Sciatic nerve (tissue), 2 donors: ENCODE results near the gene RNF224. TPM values are rescaled to one million over a fixed set of nuclear protein-coding genes. Genes with fewer than 3 reads are reported as not detected.

ENCODE experiments used
- ATAC-seq: fragments of 200-7000 bp; cut with Tn5 transposase; one replicate; pipeline ENCODE4 v1.9.1; 2020; ENCODE audit warnings: mild to moderate bottlenecking, moderate library complexity
- DNase-seq: peaks from one replicate; pipeline ENCODE4 v3.0.0-alpha.2; 2020; ENCODE audit warnings: low spot score
- intact Hi-C: fragments of 100-400 bp; cut with DNase I; formaldehyde crosslinking; loops from one replicate; pipeline ENCODE4 v1.14.2; 2022
- total RNA-seq: library from RNA; stranded (reverse); fragmentation: NEBNext Ultra II Directional; extraction: Animal tissue kit (Norgen Biotek cat#: 25700); gene quantifications from one replicate; pipeline ENCODE4 v1.2.1, GENCODE V29; 2021
- donor health status: DM: no; HTN: no; CAD: no.
- donor health status: DM: no; HTN: no; CAD: no.

Gene RNF224
- total RNA-seq, 1 donor from 2014 or later, result not detected

DNA sequence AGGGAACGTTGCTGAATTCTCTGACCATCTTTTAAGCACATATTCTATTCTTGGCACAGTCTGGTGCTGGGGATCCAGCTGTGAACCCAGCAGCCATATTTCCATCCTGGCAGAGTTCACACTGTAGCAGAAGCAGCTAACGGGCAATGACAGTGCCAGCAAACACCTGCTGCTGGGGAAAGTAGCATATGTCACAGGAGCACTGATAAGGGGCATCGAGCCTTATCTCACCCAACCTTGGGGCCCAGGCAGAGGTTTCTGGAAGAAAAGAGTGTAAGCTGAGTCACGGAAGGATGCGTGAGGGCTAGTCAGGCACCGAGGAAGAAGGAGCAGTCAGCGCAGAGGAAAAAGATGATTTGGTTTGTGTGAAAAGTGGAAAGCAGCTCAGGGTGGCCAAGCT is 20.7 kb upstream of the RNF224 start:
- DNase-seq (no peak), ATAC-seq (no peak)
- intact Hi-C loops, result no loop called here

DNA sequence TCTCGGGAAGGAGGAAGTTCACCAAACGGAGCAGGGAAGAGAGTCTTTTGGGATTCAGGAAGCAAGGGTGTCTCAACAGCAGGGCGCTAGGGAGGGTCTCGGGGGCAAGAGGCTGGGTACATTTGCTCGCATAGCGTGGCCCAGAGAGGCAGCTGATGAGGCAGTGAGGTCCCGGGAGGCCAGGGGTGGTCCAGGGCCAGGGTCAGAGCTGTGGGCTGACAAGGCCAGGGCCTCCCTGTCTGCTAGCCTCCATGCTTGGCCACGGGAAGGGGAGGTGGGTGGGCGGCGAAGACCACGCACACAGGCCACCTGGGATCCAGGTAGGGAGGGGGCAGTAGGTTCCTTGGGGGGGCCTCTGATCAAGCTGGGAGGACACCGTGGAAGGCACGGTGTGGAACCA is 15.8 kb upstream of the RNF224 start:
- DNase-seq (no peak), ATAC-seq (no peak)
- intact Hi-C loops, result no loop called here

DNA sequence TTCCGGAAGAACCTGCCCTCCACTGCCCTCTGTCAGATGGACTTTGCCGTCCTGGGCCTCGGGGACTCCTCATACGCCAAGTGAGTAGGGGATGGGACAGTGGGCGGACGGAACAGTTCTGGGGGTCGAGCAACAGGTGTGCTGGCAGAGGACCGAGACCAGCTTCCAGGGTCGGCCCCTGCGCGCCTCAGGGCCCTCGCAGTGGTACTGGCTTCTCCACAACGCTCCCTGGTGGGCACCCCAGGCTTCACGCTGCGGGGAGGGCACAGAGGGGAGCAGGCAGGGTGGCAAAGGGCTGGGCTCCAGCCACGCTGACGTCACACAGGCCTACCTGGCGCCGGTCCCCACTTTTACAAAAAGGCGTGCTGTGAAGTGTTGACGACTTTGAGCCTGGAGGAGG is 14.8 kb upstream of the RNF224 start:
- DNase-seq (no peak), ATAC-seq (no peak)
- intact Hi-C loops, result no loop called here

DNA sequence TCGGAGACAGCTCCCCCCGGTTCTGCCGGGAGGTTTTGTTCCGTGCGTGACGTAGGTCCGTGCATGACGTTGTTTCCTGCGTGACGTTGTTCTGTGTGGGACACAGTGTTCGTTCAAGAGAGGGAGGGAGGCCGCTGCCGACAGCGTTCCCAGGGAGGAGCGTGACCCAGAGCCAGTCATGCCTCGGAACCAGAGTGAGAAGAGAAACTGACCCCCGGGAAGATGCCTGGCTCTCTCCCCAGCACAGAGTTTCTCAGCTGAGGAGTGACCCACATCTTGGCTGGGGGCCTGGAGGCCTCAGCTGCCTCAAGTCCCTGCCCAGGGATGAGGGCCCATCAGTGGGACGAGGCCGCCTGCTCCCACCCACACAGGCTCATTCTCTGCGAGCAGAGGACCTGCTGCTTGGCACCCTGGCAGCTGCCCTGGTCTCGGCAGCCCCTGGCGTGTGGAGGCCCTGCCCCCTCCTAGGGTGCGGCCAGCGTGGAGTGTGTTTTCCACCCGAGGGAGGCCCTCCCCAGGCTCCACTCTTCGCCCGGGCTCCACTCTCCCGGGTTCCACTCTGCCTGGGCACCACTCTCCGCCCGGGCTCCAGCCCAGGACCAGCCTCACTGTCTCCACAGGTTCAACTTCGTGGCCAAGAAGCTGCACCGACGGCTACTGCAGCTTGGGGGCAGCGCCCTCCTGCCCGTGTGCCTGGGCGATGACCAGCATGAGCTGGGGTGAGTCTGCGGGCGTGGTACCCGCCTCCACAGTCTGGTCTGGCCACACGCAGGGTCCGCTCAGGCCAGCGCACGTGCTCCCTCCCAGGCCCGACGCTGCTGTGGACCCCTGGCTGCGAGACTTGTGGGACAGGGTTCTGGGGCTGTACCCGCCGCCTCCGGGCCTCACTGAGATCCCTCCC is 13.9 kb upstream of the RNF224 start:
- intact Hi-C loops, result no loop called here
- ATAC-seq (no peak), DNase-seq (no peak)

DNA sequence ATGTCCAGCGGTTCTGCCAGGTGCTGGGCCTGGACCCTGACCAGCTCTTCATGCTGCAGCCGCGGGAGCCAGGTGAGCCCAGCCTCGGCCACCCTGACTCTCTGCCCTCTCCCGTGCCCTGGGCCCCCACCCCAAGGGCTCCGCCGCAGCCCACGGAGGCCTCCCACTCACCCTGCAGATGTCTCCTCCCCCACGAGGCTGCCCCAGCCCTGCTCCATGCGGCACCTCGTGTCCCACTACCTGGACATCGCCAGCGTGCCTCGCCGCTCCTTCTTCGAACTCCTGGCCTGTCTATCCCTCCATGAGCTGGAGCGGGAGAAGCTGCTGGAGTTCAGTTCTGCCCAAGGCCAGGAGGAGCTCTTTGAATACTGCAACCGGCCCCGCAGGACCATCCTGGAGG is 12.7 kb upstream of the RNF224 start:
- DNase-seq (no peak), ATAC-seq (no peak)
- intact Hi-C loops, result no loop called here

DNA sequence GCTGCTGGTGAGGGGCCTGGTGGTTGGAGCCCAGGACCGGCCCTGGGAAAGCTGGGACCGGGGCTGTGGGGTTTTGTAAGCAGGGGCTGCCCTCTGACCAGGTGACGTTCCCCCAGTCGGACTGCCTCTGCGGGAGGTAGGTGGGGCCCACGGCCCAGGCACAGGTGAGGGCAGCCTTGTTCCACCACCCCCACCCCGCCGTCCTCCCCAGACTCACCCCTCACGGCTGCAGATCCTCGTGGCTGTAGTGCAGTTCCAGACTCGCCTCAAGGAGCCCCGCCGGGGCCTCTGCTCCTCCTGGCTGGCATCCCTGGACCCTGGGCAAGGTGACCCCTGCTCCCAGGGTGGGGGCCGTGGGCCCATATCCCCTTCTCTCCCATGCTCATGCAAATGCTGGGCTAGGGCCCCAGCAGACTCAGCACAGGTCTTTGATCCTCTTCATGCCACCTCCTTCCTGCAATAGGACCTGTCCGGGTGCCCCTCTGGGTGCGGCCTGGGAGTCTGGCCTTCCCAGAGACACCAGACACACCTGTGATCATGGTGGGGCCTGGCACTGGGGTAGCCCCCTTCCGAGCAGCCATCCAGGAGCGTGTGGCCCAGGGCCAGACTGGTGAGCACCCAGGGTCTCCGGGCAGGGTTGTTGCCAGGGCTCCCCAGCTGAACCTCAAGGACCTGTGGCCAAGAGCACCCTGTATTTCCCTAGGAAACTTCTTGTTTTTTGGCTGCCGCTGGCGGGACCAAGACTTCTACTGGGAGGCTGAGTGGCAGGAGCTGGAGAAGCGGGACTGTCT is 11.9 kb upstream of the RNF224 start:
- intact Hi-C loops, result no loop called here
- no peak for DNase-seq
- ATAC-seq, result no peak

DNA sequence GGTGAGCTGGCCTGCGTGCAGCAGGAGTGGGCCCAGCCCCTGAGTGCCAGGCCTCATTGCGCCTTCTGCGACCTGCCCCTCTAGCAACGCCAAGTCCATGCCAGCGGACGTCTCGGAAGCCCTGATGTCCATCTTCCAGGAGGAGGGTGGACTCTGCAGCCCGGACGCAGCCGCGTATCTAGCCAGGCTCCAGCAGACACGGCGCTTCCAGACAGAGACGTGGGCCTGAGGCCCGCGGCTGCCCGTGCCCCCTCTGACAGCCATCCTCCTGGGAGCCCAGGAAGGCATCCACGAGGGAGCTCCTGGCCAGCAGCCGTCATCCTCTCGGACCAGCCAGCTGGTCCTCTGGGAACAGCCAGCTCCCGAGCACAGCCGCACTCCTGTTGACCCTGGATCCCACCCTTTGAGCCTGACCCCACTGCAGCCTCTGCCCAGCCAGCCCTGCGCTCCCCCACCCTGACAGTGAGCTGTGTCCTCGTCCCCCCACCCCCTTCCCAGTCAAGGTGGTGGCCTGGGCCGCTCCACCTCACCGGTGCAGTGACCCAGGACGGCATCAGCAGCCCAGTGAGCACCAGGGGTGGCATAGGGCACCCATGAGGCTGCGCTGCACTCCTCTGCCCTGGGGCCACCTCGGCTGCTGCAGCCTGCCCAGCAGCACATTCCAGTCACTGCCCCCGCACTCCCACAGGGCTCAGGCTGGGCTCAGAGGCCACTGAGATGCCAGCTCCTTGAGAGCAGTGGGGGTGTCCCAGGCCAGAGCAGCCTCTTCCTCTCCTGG is 10.9 kb upstream of the RNF224 start:
- intact Hi-C loops, result no loop called here
- peak; percentile 4 for ATAC-seq

DNA sequence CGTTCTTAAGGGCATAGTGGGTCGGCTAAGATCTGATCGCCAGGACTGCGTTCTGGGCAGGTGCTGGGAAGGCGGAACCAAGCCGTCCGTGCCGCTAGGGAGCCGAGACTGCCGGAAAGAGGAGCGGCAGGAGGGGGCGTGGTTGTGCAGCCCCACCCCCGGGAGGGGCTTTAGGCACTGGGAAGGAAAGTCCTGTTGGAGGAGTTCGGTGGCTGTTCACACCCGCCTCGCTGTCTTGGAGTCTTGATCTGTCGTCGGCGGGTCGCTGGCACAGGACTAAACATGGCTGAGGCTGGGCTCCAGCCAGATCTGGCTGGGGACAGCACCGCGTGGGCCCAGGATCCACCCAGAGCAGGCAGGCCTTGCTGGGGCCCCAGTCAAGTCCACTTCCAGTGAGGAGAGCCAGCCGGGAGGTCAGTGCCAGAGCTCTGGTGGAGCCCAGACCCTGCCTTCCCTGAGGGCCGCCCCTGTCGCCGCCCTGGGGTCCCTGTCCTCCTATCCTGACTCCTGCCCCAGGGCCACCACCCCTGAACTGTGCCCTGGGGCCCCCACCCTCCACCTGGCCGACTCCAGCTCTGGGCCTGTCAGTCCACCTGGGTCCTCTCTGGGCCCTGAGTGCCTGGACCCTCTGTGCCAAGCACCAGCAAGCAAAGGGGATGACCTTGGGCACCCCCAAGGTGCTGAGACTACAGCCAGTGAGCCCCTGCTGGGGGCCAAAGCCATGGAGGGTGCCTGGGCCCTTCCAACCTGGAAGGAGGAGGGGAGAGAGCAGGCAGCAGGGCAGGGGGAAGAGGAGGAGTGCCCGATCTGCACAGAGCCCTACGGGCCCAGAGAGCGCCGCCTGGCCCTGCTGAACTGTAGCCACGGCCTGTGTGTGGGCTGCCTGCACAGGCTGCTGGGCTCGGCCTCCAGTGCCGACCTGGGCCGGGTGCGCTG is 9.8 kb upstream of the RNF224 start:
- ATAC-seq (peak; percentile 79), DNase-seq (peak; percentile 85)
- intact Hi-C loops, result no loop called here

More for the DNA sequence above, 10.9 kb upstream of the RNF224 start:
- DNase-seq, result no peak

DNA sequence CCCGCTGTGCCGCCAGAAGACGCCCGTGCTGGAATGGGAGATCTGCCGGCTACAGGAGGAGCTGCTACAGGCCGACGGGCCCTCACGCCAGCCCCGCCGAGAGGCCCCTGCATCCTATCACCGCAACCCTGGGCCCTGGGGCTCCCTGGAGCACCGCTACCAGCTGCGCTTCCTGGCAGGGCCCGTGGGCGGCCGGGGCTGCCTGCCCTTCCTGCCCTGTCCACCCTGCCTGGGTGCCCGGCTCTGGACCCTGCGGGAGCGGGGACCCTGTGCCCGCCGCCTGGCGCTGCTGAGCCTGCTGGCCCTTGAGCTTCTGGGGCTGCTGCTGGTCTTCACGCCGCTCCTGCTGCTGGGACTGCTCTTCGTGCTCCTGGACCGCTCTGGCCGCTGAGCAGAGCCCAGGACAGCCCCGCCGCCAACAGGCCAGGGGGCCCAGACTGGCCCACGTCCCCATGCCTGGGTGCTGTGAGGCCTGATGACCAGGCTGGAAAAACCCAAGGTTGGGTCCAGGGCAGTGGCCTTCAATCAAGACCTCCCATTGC is 9.0 kb upstream of the RNF224 start:
- intact Hi-C loops, result no loop called here

DNA sequence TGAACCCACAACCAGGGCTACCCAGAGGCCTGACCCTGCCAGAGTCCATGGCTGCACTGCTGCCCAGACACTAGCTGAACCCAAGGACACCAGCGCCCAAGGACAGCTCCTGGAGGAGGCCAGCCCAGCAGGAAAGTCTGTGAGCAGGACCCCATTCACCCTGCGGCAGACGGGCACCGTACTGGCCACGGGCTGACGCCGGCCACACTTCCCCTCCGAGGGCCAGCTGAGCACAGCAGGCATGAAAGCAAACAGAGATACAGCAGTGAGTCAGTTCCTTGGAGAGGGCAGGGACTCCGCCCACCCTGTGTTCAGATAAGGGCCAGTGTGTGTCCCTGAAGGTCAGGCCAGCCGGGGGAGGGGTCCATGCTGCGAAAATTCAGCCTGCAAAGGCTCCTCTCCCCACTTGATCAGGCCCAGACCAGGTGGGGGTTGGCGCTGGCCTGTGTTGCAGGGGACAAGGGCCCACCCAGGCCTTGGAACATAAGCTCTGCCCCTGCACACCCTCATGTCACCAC is 8.5 kb upstream of the RNF224 start:
- intact Hi-C loops, result no loop called here
- DNase-seq (no peak), ATAC-seq (no peak)

More for the DNA sequence above, 9.0 kb upstream of the RNF224 start:
- ATAC-seq (no peak), DNase-seq (no peak)

DNA sequence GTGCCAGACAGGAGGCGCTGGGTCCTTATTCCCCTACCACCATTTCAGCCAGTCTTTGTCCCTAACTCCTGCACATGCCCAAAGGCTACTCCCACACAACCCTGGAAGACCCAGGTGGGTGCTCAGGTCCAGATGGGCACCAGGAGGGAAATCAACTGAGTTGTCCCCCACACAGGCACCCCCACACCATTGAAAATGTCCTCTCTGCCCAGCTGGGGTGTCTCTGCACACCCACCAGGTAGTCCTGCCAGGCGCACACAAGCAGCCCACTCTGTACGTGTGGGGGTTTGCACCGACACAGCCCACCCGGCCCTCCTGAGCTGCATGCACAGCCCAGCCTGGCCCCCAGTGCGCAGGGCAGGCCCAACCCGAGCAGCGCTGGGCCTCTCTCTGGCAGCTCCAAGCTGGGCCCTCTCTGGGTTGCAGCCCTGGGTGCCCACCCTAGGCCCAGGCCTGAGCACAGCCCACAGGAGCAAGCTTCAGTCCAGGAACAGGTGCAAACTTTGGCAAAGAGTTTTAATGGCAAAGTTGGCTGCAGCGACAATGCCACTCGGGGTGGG is 7.5 kb upstream of the RNF224 start:
- ATAC-seq (no peak), DNase-seq (no peak)
- intact Hi-C loops, result no loop called here

DNA sequence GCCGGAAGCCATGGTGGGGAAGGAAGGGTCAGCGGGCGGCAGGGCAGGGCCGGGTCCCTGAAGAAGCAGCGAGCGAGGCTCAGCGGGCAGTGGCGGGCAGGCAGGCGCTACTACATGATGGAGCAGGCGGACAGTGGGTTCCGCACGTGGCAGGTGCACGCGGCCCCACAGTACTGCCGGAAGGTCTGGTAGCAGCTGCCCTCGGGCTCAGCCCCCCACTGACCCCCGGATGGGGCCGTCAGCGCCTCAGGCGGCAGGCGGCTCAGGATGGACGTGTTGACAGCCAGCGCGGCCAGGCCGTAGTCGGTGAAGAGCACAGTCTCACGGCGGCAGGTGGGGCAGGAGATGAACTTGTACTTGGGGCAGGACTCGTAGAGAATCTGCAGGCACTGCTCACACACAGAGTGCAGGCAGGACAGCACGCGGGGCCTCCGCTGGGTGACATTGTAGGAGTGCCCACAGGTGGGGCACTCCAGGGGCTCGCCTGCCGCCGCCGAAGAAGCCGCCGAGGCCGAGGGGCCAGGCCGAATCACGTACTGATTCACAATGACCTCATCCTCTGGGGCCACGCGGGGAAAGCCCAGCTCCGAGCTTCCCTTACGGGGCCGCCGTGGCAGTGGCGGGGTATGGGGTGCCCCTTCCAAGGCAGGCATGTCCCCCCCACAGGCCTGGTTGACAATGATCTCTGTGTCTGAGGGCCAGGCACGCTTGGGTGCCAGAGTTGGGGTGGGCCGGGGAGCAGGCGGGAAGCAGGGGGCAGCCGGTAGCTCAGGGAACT is 6.8 kb upstream of the RNF224 start:
- intact Hi-C loops, result no loop called here
- no peak for ATAC-seq
- DNase-seq, result no peak

DNA sequence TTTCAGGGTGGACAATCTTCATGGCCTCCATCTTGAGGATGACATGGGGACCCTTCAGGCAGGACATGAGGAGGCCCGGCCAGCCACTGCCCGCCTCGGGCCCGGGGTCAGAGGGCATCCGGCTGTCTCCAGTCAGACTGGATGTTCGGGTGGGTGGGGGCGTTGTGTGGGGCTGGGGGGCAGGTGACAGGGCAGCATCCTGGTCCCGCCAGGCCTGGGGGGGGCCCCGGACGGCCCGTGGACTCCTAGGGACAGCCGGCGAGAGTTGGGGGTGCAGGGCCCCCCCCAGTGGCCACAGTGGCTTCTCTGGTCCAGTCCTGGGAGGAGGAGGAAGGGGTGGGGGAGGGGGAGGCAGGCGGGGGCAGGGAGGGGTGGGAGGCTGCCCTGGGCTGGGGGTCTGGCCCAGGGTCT is 6.2 kb upstream of the RNF224 start:
- DNase-seq (no peak), ATAC-seq (no peak)
- intact Hi-C loops, result no loop called here

DNA sequence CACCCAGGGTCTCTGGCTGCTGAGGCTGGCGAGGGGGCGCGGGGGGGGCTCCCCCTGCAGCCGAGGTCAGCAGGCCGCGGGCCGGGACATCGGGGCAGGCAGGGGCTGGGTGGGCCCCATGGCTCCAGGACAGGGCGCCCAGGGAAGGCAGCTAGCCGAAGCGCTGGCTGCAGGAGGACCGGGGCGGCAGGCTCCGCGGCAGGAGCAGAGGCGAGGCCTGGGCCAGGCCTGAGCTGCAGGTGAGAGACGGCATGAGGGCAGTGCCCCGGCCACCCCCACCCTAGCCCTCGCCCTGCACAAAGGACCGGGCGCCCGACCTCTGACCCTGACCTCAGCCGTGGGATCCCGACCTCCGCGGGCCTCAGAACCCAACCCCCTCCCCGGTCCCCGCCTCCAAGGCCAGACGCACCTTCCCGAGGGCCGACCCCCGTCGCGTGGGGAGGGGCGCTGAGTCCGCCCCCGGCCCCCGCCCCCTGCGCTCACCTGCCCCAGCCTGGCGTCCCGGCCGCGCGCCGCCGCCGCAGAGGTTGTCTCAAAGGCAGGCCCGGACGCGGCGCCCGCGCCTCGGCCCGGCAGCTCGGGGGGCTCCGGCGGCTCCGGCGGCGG is 5.7 kb upstream of the RNF224 start:
- ATAC-seq (no peak), DNase-seq (no peak)
- intact Hi-C loops, result no loop called here

DNA sequence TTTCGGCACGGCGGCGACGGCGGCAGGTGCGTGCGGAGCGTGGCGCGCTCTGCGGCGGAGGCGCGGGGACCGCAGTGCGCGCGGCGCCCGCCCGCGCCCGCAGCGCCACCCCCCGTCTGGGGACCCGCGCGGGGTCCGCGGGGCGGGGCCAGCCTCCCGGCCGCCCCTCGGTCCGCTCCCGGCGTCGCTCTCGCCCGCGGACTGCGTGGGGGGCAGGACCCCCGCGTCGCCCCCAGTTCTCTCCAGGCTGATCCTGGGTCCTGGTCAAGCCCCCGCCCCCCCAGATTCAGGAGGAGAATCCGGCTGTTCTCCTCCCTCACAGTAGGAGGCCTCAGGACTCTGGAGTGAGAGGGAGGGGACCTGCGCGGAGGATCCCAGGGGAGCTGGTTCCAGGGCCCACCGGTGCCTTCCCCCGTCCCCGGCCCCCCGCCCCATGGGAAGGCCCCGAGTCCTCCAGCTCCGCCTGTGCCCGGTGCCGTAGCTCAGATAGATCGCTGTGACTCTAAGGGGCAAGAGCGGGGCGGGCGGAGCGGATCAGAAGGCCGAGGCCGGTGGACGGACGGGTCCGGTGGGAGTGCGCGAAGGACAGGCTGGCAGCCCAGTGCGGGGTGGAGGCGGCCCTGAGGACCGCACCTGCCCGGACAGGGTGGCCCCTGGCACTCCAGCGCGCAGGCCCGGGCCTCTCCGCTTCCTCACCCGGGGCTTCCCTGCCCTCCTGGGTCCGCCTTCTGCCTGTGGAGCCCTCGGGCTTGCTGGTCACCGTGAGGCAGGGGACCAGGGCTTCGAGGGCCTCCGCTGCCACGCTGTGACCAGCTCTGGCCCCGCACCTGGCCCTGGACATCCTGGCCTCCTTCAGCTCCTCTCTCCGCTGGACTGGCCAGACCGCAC is 4.9 kb upstream of the RNF224 start, which contains the start of gene RNF208:
Gene RNF208 (minus strand): TSS at position 51 of the 888 bp plus-strand sequence. CDS start 1,028 bp downstream, outside the sequence.
- intact Hi-C loops, result no loop called here
- peak; percentile 4 for ATAC-seq
- DNase-seq, result no peak
